Measurements from ENCODE around the gene FOXL3. TPM values are rescaled to one million over a fixed set of nuclear protein-coding genes. Genes with fewer than 3 reads are reported as not detected.

FOXL3 gene
- total RNA-seq, 4 donors from 2014 or later, result not detected

GRCh38 chr7:292826-293225 is 2.9 kb downstream of the FOXL3 start:
- TF ChIP-seq CTCF (IDR thresholded peaks at IDR 0.05 in 4 of 5, conservative IDR thresholded peaks at IDR 0.05 in 1 of 5) (no peak), POLR2A (IDR thresholded peaks at IDR 0.05) (no peak)
- in situ Hi-C loops (cut with MboI; ENCODE audit: low sequenced_read_pairs in 4 of 4), result no loop called here
- H3K4me3 ChIP-seq, result no peak overlapping the region
- intact Hi-C loops (cut with DNase I; ENCODE audit: low total_unique reads), result no loop called here
- peaks cover 69 to 72% (median 71%) of the 10 kb centered on the region in 3 donors for H3K27me3 ChIP-seq
- no peak overlapping the region for H3K27ac ChIP-seq
- ATAC-seq, result no peak
- no peaks in the 10 kb centered on the region for H3K9me3 ChIP-seq
- no peaks in the 10 kb centered on the region for H3K4me1 ChIP-seq
- no peak for DNase-seq
- H3K36me3 ChIP-seq, result no peaks in the 10 kb centered on the region

- intact Hi-C loops (cut with DNase I; ENCODE audit: low total_unique reads) (no loop called here), in situ Hi-C loops (cut with MboI; ENCODE audit: low sequenced_read_pairs in 4 of 4) (no loop called here)
- H3K27ac ChIP-seq, result no peak overlapping the region
- no peaks in the 10 kb centered on the region for H3K4me1 ChIP-seq
- H3K4me3 ChIP-seq, result no peak overlapping the region
- H3K36me3 ChIP-seq, result no peaks in the 10 kb centered on the region
- DNase-seq (no peak), ATAC-seq (no peak)
- H3K27me3 ChIP-seq, result peaks cover 59 to 63% (median 62%) of the 10 kb centered on the region in 3 donors
- no peaks in the 10 kb centered on the region for H3K9me3 ChIP-seq
- no peak for TF ChIP-seq POLR2A (IDR thresholded peaks at IDR 0.05)
- TF ChIP-seq CTCF (IDR thresholded peaks at IDR 0.05 in 4 of 5, conservative IDR thresholded peaks at IDR 0.05 in 1 of 5), result no peak
Observed at GRCh38 chr7:293681-294439, 3.9 kb downstream of the FOXL3 start.

- H3K36me3 ChIP-seq, result no peaks in the 10 kb centered on the region
- ATAC-seq (no peak), DNase-seq (no peak)
- no peak overlapping the region for H3K4me3 ChIP-seq
- H3K27ac ChIP-seq, result no peak overlapping the region
- in situ Hi-C loops (cut with MboI; ENCODE audit: low sequenced_read_pairs in 4 of 4), result no loop called here
- no peaks in the 10 kb centered on the region for H3K9me3 ChIP-seq
- TF ChIP-seq POLR2A (IDR thresholded peaks at IDR 0.05), result no peak
- TF ChIP-seq CTCF (IDR thresholded peaks at IDR 0.05 in 4 of 5, conservative IDR thresholded peaks at IDR 0.05 in 1 of 5), result no peak
- H3K27me3 ChIP-seq, result peaks cover 52 to 56% (median 55%) of the 10 kb centered on the region in 3 donors
- no peaks in the 10 kb centered on the region for H3K4me1 ChIP-seq
- intact Hi-C loops (cut with DNase I; ENCODE audit: low total_unique reads), result no loop called here
Observed at GRCh38 chr7:294440-295154, 4.6 kb downstream of the FOXL3 start.

- Histone ChIP-seq H3K27me3 (peaks cover 43 to 48% (median 46%) of the 10 kb centered on the region in 3 donors), H3K4me1 (no peaks in the 10 kb centered on the region), H3K9me3 (no peaks in the 10 kb centered on the region), H3K4me3 (no peak overlapping the region), H3K36me3 (no peaks in the 10 kb centered on the region), H3K27ac (no peak overlapping the region)
- in situ Hi-C loops (cut with MboI; ENCODE audit: low sequenced_read_pairs in 4 of 4), result no loop called here
- ATAC-seq (no peak), DNase-seq (no peak)
- intact Hi-C loops (cut with DNase I; ENCODE audit: low total_unique reads), result no loop called here
- TF ChIP-seq CTCF (IDR thresholded peaks at IDR 0.05 in 4 of 5, conservative IDR thresholded peaks at IDR 0.05 in 1 of 5) (no peak), POLR2A (IDR thresholded peaks at IDR 0.05) (no peak)
Observed at GRCh38 chr7:295155-296154, 5.5 kb downstream of the FOXL3 start.
